ENCODE results near the gene FAM118A.

FAM118A gene

DNA sequence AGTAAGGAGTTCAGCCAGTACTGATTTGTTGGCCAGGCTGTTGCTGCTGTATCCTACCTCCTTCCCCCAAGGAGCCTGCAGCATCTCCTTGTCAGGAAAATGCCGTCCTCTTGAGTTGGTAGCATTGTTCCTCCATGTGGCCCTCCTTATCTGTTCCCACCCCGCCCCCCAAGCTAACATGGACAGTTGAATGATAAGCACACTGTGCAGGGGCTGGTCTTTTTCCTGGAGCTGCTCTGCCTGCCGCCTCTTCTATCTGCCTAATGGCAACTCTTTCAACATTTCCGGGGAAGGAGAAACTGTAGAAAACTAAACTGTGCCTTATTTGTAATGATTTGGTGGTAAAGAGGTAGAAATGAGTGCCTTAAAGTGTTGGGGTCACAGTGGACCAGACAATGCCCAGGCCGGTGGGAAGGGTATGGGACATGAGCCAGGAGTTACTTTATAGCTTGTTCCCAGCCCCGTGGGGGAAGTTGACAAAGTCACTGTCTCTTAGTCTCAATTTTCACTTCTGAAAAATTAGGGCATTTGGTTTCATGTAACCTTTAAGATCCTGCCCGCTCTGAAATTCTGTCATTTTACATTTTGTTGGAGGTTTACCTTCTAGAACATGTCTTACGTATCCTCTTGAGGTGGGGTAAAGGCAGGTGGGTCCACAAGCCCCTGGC, 4.5 kb downstream of the FAM118A start:
- TF ChIP-seq, protein P1, sequence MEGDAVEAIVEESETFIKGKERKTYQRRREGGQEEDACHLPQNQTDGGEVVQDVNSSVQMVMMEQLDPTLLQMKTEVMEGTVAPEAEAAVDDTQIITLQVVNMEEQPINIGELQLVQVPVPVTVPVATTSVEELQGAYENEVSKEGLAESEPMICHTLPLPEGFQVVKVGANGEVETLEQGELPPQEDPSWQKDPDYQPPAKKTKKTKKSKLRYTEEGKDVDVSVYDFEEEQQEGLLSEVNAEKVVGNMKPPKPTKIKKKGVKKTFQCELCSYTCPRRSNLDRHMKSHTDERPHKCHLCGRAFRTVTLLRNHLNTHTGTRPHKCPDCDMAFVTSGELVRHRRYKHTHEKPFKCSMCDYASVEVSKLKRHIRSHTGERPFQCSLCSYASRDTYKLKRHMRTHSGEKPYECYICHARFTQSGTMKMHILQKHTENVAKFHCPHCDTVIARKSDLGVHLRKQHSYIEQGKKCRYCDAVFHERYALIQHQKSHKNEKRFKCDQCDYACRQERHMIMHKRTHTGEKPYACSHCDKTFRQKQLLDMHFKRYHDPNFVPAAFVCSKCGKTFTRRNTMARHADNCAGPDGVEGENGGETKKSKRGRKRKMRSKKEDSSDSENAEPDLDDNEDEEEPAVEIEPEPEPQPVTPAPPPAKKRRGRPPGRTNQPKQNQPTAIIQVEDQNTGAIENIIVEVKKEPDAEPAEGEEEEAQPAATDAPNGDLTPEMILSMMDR (IDR thresholded peaks at IDR 0.05; ENCODE audit: low read depth, low read length) = no peak

DNA sequence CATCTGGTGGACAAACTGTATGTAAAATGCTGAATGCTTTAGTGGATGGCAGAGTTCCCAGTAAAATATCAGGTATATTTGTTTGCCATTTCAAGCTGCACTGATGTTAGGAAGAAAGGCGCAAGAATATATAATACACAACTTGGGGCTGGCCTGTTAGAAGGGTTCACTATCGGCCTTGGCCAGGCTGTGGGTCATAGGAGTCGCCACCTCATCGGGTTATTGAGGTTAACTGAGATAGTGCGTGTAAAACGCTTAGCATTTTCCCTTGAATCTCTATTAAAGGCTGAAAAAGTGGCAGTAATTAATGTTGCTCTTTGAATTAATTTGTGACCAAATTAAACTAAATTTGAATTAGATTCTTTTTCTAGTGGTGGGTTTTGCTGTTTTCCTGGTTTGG, 5.1 kb downstream of the FAM118A start:
- H3K4me3 ChIP-seq (ENCODE audit: low read depth, low read length) = no peak overlapping the region
- TF ChIP-seq, protein P1 (IDR thresholded peaks at IDR 0.05; ENCODE audit: low read depth, low read length) = no peak

More for the DNA sequence above, 4.5 kb downstream of the FAM118A start:
- H3K4me3 ChIP-seq (ENCODE audit: low read depth, low read length) = no peak overlapping the region

DNA sequence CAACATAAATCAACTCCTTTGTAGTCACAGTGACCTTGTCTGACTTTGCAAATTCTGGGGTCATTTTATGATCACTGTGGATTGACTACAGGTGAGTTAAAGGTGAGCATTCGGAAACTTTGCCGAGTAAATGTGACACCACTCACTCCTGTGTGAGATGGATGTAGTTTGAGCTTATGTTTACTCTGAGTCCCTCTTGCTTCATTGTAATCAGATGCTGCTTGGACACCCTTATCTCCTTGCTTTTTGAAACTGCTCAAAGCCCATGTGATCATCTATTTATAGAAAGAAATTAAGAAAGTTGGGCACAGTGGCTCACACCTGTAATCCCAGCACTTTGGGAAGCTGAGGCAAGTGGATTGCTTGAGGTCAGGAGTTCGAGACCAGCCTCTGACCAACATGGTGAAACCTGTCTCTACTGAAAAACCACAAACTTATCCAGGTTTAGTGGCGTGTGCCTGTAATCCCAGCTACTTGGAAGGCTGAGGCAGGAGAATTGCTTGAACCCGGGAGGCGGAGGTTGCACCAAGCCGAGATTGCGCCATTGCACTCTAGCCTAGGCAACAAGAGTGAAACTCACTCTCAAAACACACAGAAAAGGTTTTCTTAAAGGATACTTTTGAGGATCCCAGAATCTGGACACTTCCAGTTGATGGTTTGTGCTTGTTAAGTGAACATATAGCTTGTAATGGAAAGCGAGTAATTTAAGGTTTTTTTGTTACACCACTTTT, 7.2 kb downstream of the FAM118A start:
- no peak overlapping the region for H3K4me3 ChIP-seq (ENCODE audit: low read depth, low read length)
- TF ChIP-seq, protein P1 (IDR thresholded peaks at IDR 0.05; ENCODE audit: low read depth, low read length) = no peak

DNA sequence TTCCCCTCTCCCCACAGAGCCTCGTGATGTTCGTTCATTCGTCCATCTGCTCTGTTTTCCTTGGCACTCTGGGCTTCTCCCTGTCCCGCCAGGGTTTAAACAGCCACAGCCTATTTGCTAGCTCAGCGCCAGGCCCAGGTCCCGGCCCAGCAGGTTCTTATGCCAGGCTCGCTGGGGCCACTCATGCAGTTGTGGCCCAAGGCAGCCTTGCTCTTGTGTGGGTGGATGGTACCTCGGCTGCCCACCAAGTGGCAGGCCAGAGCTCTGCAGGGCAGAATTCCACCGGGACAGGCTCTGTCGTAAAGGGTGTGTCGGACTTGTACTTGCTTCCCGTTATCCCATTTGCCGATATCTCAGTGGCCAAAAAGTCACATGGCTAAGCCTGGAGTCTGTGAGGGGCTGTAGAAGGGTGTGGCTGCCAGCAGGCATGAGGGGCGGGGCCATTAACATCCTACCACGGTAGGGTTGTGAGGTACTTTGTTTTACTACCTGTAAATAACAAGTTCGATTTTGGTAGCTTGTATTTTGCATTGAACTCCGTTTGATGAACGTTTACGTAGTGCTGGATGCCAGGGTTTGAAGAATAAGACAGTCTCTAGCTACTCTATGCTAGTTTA, 7.9 kb downstream of the FAM118A start:
- no peak overlapping the region for H3K4me3 ChIP-seq (ENCODE audit: low read depth, low read length)
- TF ChIP-seq, protein P1 (IDR thresholded peaks at IDR 0.05; ENCODE audit: low read depth, low read length) = no peak

DNA sequence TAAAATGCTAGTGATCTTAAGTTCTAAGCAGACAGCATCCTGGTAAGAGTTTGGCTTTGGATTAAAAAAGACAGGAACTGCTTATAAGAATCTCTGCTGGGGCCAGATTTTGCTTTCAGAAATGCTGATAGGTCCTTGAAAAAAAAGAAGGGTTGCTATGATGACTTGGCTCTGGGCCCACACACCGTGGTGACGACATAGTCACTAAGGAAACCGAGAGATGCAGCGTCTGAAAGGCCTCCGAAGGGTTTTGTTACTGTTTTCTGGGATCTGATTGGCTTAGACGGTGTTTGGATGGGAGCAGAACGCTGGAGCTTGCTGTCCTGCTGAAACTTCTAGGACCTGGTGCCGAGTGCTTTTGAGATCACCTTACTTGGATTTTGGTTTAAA, 8.4 kb downstream of the FAM118A start:
- TF ChIP-seq, protein P1 (IDR thresholded peaks at IDR 0.05; ENCODE audit: low read depth, low read length) = no peak
- H3K4me3 ChIP-seq (ENCODE audit: low read depth, low read length) = peak overlapping the region; percentile 40

DNA sequence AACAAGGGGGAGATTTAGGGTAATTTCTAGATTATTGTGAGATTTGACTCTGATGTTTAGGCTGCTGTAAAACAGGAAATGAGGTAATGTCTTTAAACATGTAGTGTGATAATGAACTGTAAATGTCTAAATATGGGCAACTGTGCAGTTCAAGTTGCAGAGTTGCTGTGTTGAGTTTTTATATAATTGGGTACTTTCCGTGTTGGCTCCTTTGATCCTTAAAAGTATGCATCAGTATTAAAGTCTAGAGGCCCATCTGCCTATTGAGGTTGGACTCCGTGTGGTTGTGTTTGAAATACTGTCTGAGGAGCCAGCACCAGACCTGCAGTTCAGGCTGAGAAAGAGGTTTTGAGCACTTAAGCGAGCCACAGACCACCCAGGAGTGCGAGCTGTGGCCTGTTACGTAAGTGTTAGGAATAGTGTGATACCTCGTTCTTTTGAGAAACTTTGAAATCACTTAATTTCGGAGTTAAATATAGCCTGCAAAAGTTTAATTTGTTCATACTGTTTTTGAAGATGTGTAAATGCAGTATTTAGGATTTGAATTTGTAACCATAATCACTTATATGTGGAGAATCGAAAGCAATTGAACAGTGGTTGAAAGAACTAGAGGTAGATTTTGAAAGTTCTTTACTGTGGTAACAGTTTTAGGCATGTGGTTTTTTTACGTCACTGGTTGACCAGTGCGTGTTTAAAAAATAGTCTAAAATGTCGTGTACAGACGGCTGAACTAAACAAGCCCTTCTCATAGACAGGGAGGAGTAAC, 9.0 kb downstream of the FAM118A start:
- peak overlapping the region; percentile 40 for H3K4me3 ChIP-seq (ENCODE audit: low read depth, low read length)
- TF ChIP-seq, protein P1 (IDR thresholded peaks at IDR 0.05; ENCODE audit: low read depth, low read length) = no peak

Measured in WI38 (cell line).